ENCODE results near the gene CDK2AP2.
"Not testable (repeated sequence)": the region's sequence is repeated elsewhere in the genome, so short reads cannot be mapped to it uniquely, and the experiment has no call there.

CDK2AP2 gene

GRCh38 chr11:67482827-67483798, 24.8 kb downstream of the CDK2AP2 start, which contains the start of gene AIP:
Gene AIP (plus strand): TSS chr11:67483026. CDS start chr11:67483159, 133 bp downstream.
- peak; percentile 99 for ATAC-seq
- TF ChIP-seq TSHZ2 (CRISPR knock-in tag; IDR thresholded peaks at IDR 0.05) (0 out of 2 replicates have a peak, but pooled peaks have one; percentile 19), SNAI2 (CRISPR knock-in tag; IDR thresholded peaks at IDR 0.05) (no peak)

- peak; percentile 59 for ATAC-seq
- no peak for TF ChIP-seq CSDC2 (CRISPR knock-in tag; IDR thresholded peaks at IDR 0.05)
- no peak for TF ChIP-seq ARNTL (CRISPR knock-in tag; IDR thresholded peaks at IDR 0.05; ENCODE audit: borderline replicate concordance, low read depth)
- no peak for TF ChIP-seq ISL1 (CRISPR knock-in tag; IDR thresholded peaks at IDR 0.05)
- no peak for TF ChIP-seq TOX (CRISPR knock-in tag; IDR thresholded peaks at IDR 0.05; ENCODE audit: borderline replicate concordance)
- TF ChIP-seq ZC3H10 (CRISPR knock-in tag; IDR thresholded peaks at IDR 0.05), result no peak
These were observed 25.6 kb downstream of the CDK2AP2 start for GRCh38 chr11:67482275-67482826.

GRCh38 chr11:67477344-67478050, 30.5 kb downstream of the CDK2AP2 start:
- not testable (repeated sequence) for ATAC-seq

- not testable (repeated sequence) for ATAC-seq
These were observed 31.3 kb downstream of the CDK2AP2 start for GRCh38 chr11:67476692-67477091.

GRCh38 chr11:67472882-67473281, 35.1 kb downstream of the CDK2AP2 start:
- TF ChIP-seq ESRRG (CRISPR knock-in tag; IDR thresholded peaks at IDR 0.05), result no peak
- no peak for TF ChIP-seq CSRNP3 (CRISPR knock-in tag; IDR thresholded peaks at IDR 0.05)
- TF ChIP-seq ZNF70 (CRISPR knock-in tag; IDR thresholded peaks at IDR 0.05), result no peak
- TF ChIP-seq CREB5 (CRISPR knock-in tag; IDR thresholded peaks at IDR 0.05; ENCODE audit: low read depth), result no peak
- no peak for TF ChIP-seq ZC3H10 (CRISPR knock-in tag; IDR thresholded peaks at IDR 0.05)
- no peak for TF ChIP-seq TOX (CRISPR knock-in tag; IDR thresholded peaks at IDR 0.05; ENCODE audit: borderline replicate concordance)
- no peak for TF ChIP-seq ZNF8 (CRISPR knock-in tag; IDR thresholded peaks at IDR 0.05)
- no peak for ATAC-seq

- no peak for ATAC-seq
- TF ChIP-seq ZNF70 (CRISPR knock-in tag; IDR thresholded peaks at IDR 0.05), result no peak
- TF ChIP-seq ZNF565 (CRISPR knock-in tag; conservative IDR thresholded peaks at IDR 0.05; ENCODE audit: low read depth), result no peak
- no peak for TF ChIP-seq ZNF8 (CRISPR knock-in tag; IDR thresholded peaks at IDR 0.05)
- TF ChIP-seq TCF4 (CRISPR knock-in tag; IDR thresholded peaks at IDR 0.05; ENCODE audit: borderline replicate concordance), result no peak
- TF ChIP-seq ARNTL (CRISPR knock-in tag; IDR thresholded peaks at IDR 0.05; ENCODE audit: borderline replicate concordance, low read depth), result no peak
- no peak for TF ChIP-seq TSHZ2 (CRISPR knock-in tag; IDR thresholded peaks at IDR 0.05)
- no peak for TF ChIP-seq OSR1 (CRISPR knock-in tag; IDR thresholded peaks at IDR 0.05)
- TF ChIP-seq BACH2 (CRISPR knock-in tag; IDR thresholded peaks at IDR 0.05; ENCODE audit: borderline replicate concordance), result no peak
- TF ChIP-seq CSRNP3 (CRISPR knock-in tag; IDR thresholded peaks at IDR 0.05), result no peak
- TF ChIP-seq ZFP3 (CRISPR knock-in tag; IDR thresholded peaks at IDR 0.05), result no peak
- TF ChIP-seq ZFP30 (CRISPR knock-in tag; IDR thresholded peaks at IDR 0.05), result no peak
These were observed 37.5 kb downstream of the CDK2AP2 start for GRCh38 chr11:67470337-67471002.

Measured in SK-N-SH treated with all-trans-retinoic acid at 6 μM for 48 hours (cell line).